Transverse colon (tissue), 4 donors: ENCODE results near the gene FCRL5. TPM values are rescaled to one million over a fixed set of nuclear protein-coding genes. Genes with fewer than 3 reads are reported as not detected.

Experiments
- DNase-seq: peaks from one replicate; pipeline ENCODE4 v3.0.0-alpha.2; 2019
- H3K27ac ChIP-seq, 4 donors: fragments of 200-600 bp; sonication (generic); 2 replicates each; pipeline ENCODE4 v1.5.1; 2016 to 2018; ENCODE audit warnings: inconsistent platforms in 4 of 4
- H3K27me3 ChIP-seq: fragments of 200-600 bp; sonication (generic); 2 replicates; pipeline ENCODE4 v1.5.1; 2017; ENCODE audit warnings: inconsistent platforms
- H3K36me3 ChIP-seq, 4 donors: fragments of 200-600 bp; sonication (generic); 2 replicates each; pipeline ENCODE4 v1.5.1; 2017 to 2019; ENCODE audit warnings: inconsistent platforms in 4 of 4
- H3K4me1 ChIP-seq, 4 donors: fragments of 200-600 bp; sonication (generic); 2 replicates each; pipeline ENCODE4 v1.5.1; 2017 to 2020; ENCODE audit warnings: inconsistent platforms in 4 of 4
- H3K4me3 ChIP-seq, 4 donors: fragments of 200-600 bp; sonication (generic); 1 replicate in 1 of 4; 2 replicates in 3 of 4; pipeline versions ENCODE4 v1.5.1 to v1.6.1; 2017 to 2019; ENCODE audit warnings: inconsistent platforms in 4 of 4
- H3K9me3 ChIP-seq, 2 donors: fragments of 200-600 bp; sonication (generic); 2 replicates each; pipeline ENCODE4 v1.5.1; 2017 to 2019; ENCODE audit warnings: inconsistent platforms in 2 of 2
- EP300 ChIP-seq: sonication (generic); formaldehyde crosslinking; IDR thresholded peaks from one replicate; pipeline ENCODE4 v1.6.1; 2017; ENCODE audit warnings: antibody characterized with exemption, low read depth
- POLR2A ChIP-seq: fragments of 450-650 bp; IDR thresholded peaks from one replicate; pipeline ENCODE4 v1.6.1; 2016; ENCODE audit warnings: antibody characterized with exemption, mild to moderate bottlenecking, moderate library complexity
- POLR2AphosphoS5 ChIP-seq, 3 donors: sonication (generic); formaldehyde crosslinking; IDR thresholded peaks; one replicate each; pipeline ENCODE4 v1.6.1; 2016; ENCODE audit warnings: antibody characterized with exemption in 3 of 3
- WGBS, 2 donors: methylation state at CpG; one replicate each; pipeline ENCODE4 v1.1.5; 2018; ENCODE audit warnings: low coverage in 1 of 2; 5-methylcytosine and 5-hydroxymethylcytosine counted together
- in situ Hi-C, 4 donors: fragments of 200-750 bp; cut with MboI; loops; one replicate each; pipeline versions ENCODE4 v1.15.0 to v1.15.1; 2017; ENCODE audit warnings: low sequenced_read_pairs in 3 of 4, low pct_ligation_motif_present in 1 of 4, low pct_unique_long_range_greater_than_20kb in 1 of 4
- intact Hi-C: fragments of 100-400 bp; cut with DNase I; formaldehyde crosslinking; loops from one replicate; pipeline ENCODE4 v1.15.1; 2023; ENCODE audit warnings: low total_unique reads
- total RNA-seq, 4 donors: library from RNA; depleted of rRNA; stranded (reverse); fragments of >200 nt; gene quantifications; one replicate each; pipeline ENCODE4 v1.1.0, GENCODE V29; 2016
- TF ChIP-seq, protein P1 (sequence below), 5 experiments: fragments of 200-600 bp in 3 of 5; fragments of 450-650 bp in 2 of 5; sonication (generic) in 3 of 5; IDR thresholded peaks; 1 replicate in 2 of 5; 2 replicates in 3 of 5; pipeline ENCODE4 v1.5.1; 2016 to 2017; ENCODE audit warnings: antibody characterized with exemption in 5 of 5, inconsistent platforms in 3 of 5, mild to moderate bottlenecking in 2 of 5, moderate library complexity in 1 of 5

FCRL5 gene
- total RNA-seq: 10 to 100 TPM in 1 of 4 donors, 1 to 10 TPM in 2, under 1 TPM in 1; 0.20 to 28.7 (median 1.2) TPM

DNA sequence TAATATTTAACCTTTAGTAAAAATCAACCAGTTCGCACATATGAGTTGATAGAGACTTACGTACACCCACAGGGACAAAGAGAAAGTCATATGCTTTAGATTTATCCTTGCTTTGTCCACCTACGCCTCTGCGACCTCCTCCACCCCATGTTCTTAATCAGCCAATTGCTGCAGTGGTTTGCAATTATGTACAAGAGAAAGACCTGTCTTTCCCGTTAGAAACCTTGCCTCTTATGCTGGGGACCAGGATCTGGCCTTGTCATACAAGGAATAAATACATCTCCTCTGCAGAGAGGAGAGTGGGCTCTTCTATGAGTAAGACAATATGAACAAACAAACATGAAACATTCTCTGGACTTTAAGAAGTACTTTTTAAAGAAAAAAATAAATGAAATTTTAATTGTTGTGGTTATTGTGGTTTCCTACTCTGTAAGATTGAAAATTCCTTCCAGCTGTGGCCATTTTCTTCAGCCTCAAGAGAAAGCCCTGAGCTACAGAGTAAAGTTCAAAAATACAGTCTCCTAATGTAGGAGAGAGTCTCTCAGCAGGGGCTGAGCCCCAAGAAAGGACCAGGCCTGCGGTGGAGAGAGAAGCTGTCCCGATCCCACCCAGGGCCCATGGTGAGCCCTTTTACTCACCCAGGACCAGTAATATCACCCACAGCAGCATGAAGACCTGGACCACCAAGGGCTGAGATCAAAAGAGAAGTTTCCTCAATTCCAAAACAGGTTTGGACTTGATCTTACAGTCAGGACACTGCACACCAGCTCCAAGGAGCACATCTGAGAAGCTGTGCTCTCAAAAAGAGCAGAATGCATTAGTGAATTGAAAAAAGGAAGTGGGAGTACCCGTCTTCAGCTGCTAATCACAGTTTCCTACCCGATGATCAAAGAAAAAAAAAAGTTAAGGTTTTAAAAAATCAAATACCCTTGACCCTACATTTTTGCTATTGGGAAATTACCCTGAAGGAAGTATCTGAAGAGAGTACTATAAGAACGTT is at the start of gene FCRL5:
Gene FCRL5, minus strand, starts transcription at position 822 of the 1,000 bp plus-strand sequence. Its CDS starts 153 bp downstream, at position 669.
- no peak for TF ChIP-seq POLR2AphosphoS5 (IDR thresholded peaks at IDR 0.05)
- TF ChIP-seq, protein P1, sequence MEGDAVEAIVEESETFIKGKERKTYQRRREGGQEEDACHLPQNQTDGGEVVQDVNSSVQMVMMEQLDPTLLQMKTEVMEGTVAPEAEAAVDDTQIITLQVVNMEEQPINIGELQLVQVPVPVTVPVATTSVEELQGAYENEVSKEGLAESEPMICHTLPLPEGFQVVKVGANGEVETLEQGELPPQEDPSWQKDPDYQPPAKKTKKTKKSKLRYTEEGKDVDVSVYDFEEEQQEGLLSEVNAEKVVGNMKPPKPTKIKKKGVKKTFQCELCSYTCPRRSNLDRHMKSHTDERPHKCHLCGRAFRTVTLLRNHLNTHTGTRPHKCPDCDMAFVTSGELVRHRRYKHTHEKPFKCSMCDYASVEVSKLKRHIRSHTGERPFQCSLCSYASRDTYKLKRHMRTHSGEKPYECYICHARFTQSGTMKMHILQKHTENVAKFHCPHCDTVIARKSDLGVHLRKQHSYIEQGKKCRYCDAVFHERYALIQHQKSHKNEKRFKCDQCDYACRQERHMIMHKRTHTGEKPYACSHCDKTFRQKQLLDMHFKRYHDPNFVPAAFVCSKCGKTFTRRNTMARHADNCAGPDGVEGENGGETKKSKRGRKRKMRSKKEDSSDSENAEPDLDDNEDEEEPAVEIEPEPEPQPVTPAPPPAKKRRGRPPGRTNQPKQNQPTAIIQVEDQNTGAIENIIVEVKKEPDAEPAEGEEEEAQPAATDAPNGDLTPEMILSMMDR (IDR thresholded peaks at IDR 0.05): no peak
- TF ChIP-seq EP300: no peak
- no peak for TF ChIP-seq POLR2A
- H3K4me3 ChIP-seq: no peak within 1 kb of the TSS
- intact Hi-C loops: no loop called here

DNA sequence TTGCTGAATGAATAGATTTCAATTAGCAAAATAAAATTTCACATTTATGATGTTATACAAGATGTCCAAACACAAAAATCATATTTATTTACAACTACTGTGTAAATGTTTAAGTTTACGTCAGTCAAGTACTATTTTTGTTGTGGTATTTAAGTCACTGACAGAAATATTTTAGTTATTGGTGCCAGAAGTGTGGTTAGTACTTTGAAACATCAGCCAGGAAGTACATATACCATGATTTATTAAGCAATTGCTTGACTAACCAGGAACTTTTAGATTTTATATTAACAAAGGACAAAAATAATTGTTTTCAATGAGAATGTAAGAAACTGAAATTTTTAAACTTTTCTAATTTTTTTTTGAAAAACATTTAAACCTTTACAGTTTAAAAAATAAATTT is 47.9 kb upstream of the FCRL5 start:
- H3K4me1 ChIP-seq: no peaks in the 10 kb centered on the region
- WGBS, 2 donors: 44 to 56% methylated on average over 1 of the region's 1 CpG
- intact Hi-C loops: no loop called here

More for the DNA sequence above, at the start of gene FCRL5:
- no peak for DNase-seq
- Histone ChIP-seq H3K27me3 (no peaks in the 10 kb centered on the region), H3K27ac (no peak within 1 kb of the TSS), H3K36me3 (no peaks in the 10 kb centered on the region), H3K9me3 (no peaks in the 10 kb centered on the region), H3K4me1 (no peaks in the 10 kb centered on the region)
- in situ Hi-C loops: no loop called here
- WGBS, 2 donors: 58 to 62% methylated on average over 6 to 10 of the region's 10 CpGs

DNA sequence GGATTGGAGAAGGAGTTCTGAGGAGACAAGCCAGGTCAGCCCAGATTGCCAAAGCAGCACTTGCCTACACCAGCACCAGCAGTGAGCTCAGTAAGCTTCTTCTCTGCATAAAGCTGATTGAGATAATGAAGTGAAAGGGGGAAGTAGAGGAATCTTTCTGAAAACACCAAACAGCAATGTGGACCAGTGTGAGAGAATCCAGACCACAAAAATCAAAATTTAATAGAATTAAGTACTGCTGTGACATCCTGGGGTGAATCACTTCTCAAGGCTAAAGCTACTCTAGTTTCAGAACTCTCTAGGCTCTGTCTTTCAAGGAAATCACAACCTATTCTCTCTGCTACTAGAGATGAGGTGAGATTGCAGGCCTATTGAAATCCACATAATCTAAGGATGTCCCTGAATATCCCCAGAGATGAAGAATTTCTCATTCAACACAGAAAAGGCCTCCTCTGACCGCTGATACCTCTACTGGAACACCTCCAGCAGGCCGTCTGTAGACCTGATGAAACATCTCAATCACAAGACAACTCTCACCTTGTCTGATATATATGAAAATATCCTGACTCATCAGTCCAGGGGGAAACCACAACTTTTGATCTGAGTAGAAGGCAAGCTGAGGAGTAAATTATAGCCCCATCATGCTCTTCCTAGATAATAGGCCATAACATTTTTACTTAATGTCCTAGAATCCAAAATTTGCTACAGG is 45.8 kb upstream of the FCRL5 start, which contains the start of gene FCRL4:
Gene FCRL4, minus strand, starts transcription at position 127 of the 709 bp plus-strand sequence. CDS start 141 bp downstream, outside the sequence.
- intact Hi-C loops: no loop called here
- H3K4me1 ChIP-seq: no peaks in the 10 kb centered on the region
- no peak for DNase-seq
- H3K27ac ChIP-seq: no peak within 1 kb of the TSS
- no peaks in the 10 kb centered on the region for H3K9me3 ChIP-seq
- H3K36me3 ChIP-seq: no peaks in the 10 kb centered on the region
- H3K4me3 ChIP-seq: no peak within 1 kb of the TSS
- peaks cover 4% of the 10 kb centered on the region for H3K27me3 ChIP-seq
- in situ Hi-C loops: no loop called here
- TF ChIP-seq, protein P1 (IDR thresholded peaks at IDR 0.05): no peak
- TF ChIP-seq EP300 (no peak), POLR2AphosphoS5 (IDR thresholded peaks at IDR 0.05) (no peak), POLR2A (no peak)
- 80% methylated on average over 2 of the region's 2 CpGs; no CpG with 5 or more reads in 1 of the 2 donors for WGBS, 2 donors

More for the DNA sequence above, 47.9 kb upstream of the FCRL5 start:
- Histone ChIP-seq H3K36me3 (no peaks in the 10 kb centered on the region), H3K27me3 (peaks cover 8% of the 10 kb centered on the region), H3K27ac (no peak overlapping the region), H3K4me3 (no peak overlapping the region), H3K9me3 (no peaks in the 10 kb centered on the region)
- in situ Hi-C loops: no loop called here
- TF ChIP-seq POLR2A (no peak), POLR2AphosphoS5 (IDR thresholded peaks at IDR 0.05) (no peak), EP300 (no peak)
- TF ChIP-seq, protein P1 (IDR thresholded peaks at IDR 0.05): no peak
- no peak for DNase-seq

- in situ Hi-C loops: no loop called here
Measured at GRCh38 chr1:157596384-157596783, 44.1 kb upstream of the FCRL5 start.

More at GRCh38 chr1:157596384-157596783, 44.1 kb upstream of the FCRL5 start:
- Histone ChIP-seq H3K4me1 (no peaks in the 10 kb centered on the region), H3K4me3 (no peak overlapping the region), H3K27me3 (peaks cover 4% of the 10 kb centered on the region), H3K9me3 (no peaks in the 10 kb centered on the region), H3K27ac (no peak overlapping the region), H3K36me3 (no peaks in the 10 kb centered on the region)
- 74 to 84% methylated on average over 6 of the region's 6 CpGs for WGBS, 2 donors
- intact Hi-C loops: no loop called here
- TF ChIP-seq EP300 (no peak), POLR2AphosphoS5 (IDR thresholded peaks at IDR 0.05) (no peak)
- TF ChIP-seq, protein P1 (IDR thresholded peaks at IDR 0.05): no peak
- no peak for DNase-seq
